ENCODE data around the gene RPS6KL1.

Gene RPS6KL1

DNA sequence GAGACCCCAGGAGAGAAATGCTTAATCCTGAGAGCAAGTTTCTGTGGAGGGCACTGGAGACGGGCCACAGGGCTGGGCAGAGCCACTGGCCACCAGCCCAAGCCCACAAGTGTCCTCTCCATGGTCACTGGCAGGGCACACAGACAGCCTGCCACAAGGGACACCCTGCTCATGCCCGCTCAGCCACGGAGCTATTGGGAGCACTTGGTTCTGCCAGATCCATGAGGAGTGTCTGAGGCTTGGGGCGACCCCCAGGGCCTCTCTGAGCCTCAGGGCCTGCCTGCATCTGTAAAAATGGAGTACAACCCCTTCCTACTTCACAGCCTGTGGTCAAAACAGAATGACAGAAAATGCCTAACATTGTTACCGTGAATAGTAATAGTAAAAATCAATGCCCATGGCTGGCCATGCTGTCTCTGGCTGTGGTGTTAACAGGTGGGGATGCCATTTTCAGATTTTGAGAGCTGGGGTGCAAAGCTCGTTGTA, 29.2 kb upstream of the RPS6KL1 start:
- DNase-seq, result no peak

DNA sequence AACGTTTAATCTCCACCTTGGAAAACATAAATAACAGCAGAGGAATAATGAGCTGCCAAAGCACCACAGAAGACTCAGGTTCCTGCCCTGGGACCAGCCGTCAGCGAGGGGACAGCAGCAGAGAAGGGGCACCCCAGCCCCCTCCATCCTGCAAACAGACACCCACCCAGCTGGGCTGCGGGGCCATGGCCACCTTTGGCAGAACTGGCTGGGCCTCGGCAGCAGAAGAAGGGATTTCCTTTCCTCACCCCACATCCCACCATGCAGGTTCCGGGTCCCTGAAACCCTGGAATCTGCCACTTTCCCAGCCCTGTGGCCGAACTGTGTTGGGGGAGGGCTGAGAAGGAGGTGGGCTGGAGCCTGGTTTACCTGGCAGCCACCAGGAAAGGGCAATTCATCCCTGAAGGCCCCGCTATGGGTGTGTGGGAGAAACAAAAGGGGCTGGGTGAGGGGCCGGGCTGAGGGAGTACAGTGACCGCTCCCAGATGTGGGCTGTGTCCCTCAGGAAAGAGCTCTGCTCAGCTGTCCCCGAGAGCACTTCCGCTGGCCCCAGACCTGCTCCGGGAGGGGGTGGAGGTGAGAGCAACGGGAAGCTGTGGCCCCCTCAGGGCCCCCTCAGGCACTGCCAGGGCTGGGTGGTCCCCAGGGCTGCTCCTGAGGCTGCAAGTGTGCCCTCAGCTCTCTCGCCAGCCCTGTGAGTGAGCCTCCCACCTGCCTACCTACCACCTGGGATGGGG, 28.6 kb upstream of the RPS6KL1 start:
- no peak for DNase-seq

DNA sequence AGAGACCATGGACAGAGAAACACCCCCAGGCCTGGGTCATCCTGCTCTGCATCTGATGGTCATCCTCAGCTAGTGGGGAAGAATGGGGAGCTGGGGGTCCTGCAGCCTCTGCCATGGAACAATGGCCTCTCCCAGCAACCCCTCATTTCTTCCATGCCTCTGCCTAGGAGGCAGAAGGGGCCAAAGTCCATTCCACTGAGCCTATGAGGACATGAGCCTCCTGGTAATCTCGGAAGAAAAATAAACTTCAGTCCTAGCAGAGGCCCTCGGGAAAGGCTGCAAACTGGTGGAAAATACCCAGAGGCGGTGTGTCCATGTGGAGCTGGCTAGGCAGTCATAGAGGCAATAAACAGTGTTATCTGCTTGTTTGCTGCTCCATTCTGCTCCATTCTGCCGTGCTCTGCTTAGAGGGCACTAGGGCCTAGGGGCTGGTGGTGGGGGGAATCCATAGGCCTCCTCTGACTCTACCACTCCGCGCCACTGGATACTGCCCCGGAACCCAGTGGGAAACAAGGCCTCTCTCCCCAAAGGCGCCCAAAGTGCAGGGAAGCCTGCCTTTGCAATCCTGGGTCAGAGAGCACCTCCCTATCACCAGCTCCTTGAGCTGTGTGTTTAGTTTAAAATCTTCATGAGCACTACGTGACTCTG, 27.9 kb upstream of the RPS6KL1 start:
- no peak for DNase-seq

DNA sequence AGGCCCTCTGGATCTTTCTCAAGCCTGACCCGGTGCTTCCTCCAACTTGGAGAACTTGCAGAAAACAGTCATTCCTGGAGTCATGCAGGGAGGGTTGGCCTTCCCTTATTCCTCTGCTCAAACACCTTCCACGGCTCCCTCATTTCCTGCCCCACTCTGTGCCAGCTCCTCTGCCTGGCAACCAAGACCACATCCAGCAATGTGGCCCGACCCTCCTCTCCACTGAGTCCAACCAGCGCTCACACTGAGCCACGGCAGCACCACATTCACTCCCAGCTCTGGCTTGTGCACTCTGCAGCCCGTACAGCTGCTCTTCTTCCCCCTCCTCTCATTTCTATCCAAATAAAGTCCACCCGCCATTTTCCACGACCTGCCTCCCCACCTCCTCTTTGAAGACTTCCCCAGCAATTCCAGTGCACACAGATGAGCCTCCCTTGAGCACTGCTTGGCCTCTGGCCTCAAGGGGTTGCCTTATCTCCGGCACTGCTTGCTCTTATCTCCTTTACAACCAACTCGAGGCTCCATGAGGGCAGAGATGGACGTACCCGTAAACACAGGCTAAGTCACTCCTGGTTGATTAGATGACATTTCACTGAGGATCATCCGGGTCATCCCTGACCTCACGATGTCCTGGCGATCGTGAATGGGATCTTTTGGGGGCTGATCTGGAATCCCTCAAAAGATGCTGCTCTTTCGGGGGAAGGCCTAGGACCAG, 27.0 kb upstream of the RPS6KL1 start:
- DNase-seq, result no peak

DNA sequence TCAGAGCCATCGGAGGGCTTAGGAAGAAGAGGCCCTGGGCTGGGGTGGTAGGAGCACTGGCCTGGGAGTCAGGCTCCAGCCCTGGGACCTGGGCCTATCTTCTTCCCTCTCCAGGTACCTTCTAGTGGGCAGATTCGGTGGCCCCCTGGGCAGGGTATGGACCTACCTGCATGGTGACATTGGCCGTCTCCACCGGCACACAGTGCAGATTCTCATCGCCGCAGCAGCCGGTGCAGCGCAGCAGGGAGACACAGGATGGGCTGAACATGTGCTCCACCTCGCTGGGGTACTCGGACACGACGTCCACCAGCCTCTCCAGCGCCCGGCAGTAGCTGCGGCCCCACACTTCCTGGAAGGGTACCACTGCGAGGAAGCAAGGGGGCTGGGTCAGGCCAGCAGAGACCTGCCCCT, 26.1 kb upstream of the RPS6KL1 start:
- DNase-seq, result no peak

DNA sequence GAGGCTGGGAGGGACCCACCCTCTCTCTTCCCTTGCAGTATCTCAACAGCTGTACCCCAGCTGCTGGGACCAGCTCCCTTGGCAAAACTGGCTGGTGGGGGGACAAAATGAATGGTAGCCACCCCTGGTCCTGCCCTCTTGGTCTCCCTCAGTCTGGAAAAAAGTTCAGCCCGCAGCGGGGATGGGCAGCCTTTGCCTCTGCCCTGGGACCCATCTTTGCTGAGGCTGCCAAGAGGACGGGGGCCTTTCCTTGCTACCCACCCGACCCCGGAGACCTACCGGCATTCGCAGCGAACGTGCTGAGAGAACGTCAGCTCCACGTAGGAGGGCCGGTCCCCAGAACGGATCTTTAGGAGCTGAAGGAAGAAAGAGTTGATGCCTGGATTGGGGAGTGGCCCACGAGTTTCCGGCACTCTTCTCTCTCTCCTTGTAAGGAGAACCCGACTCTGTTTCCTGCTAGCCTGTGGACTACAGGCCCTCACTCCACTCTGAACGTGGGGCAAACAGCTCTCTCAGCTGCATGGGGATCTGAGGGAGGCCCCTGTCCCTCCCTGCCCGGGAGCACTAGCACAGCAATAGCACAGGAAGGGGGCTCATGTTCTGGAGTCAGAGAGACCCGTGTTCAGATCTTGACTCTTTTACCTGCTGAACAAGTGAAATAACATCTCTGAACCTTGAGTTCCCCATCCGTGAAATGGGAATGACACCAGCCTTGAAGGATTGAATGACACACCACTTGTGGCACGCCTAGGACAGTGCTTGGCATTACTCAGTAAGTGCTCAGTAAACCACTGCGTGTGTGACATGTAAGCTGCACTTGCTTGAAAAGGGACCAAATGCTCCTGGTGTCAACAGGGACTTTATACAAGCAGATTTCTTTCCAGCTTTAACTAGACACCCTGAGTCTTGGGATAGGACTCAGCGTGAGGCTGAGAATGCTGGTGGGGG, 25.4 kb upstream of the RPS6KL1 start:
- no peak for DNase-seq

DNA sequence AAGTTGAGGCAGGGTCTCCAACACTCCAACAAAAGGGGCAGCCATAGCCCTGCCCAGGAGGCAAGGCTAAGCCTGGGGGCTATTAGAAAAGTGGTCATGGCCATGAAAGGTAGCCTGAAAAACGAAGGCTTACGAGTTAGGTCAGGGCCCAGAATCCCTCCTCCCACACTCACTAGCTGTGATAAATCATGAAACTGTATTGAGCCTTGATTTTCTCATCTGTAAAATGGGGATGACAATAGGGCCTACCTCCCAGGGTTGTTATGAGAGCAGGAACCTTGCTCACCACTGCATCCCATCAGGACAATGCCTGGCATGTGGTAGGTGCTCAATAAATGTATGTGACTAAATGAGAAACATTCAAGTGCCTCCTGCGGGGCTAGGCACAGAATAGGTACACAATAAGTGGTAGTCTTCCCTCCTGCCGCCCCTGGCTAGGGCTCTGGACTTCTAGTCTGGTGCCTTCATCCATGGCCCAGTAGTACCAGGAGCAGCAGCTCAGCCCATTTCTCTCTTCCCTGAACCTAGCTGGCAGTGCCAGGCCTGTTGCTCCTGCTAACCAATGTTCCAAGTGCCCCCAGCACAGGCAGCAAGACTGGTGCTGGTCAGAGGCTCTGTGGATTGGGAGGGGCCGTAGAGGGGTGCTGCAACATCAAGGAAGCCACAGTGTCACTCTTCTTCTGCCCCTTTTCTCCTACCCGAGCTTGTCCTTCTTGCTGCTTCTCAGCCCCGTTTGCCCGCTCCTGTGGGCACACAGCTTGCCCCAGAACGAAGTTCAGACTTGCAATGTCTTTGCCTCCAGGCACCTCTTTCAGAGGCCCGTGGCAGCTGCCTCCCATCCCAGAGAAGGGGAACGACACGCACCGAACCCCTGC, 24.5 kb upstream of the RPS6KL1 start:
- no peak for DNase-seq

DNA sequence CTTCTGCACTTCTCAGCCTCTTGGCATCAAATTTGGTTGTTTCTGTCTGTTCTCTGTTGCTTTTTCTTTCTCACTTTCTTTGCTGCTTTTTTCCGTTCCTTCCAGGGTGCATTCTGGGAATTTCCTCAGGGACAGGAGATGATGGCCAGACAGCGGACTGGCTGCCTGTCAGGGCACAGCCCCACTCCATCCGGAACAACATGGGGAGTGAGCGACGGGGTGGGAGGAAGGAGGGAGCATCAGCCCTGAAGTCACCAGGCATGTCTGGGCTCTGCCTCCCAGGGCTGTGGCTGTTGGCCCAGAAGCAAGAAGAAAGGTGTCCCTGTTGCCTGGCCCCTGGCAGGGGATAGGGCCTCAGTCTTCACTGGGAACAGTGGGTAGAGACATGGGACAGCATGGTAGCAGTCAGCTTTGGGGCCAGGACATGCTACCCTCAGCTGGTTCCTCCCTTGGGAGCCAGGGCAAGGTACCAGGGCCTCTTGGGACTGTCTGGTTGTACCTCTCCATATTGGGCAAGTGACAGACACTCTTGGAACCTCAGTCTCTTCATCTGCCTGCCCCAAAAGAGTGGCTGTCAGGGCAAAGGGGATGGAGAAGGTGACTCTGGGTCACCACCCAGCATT, 23.7 kb upstream of the RPS6KL1 start:
- DNase-seq, result no peak

DNA sequence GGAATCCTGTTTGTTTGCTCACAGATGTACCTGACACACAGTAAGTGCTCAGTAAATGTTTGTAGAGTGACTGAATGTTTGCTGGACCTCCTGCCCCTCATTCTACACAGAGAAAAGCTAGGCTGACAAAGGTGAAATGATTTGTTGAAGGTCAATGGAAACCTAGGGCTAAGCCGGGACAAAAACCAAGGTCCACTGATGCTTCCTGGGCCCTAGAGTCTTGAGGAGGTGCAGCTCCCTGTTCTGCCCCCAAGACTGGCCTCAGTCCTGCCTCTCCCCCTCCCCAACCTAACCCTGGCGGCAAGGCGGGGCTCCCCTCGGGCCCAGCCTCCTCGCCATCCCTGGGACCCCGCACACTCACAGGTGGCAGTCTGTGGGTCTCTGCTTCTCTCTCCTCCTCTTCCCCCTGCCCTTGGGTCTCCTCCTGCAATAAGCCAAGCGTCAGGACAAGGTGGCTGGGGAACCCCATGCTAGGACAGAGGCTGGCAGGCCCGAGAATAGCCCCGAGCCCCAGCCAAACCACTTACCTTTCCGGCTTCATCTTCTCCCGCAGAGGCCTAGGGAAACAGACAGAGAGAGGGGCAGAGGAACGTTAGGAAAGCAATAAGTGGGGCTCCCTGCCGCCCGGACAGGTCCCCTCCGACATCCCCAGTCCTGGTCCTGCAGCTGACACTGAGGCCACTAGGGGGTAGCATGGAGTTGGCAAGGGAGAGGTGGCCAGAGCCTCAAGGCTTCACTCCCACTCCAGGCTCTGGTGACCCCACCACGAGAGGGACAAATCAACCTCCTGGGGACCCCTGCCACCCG, 23.0 kb upstream of the RPS6KL1 start:
- peak; percentile 85 for DNase-seq

DNA sequence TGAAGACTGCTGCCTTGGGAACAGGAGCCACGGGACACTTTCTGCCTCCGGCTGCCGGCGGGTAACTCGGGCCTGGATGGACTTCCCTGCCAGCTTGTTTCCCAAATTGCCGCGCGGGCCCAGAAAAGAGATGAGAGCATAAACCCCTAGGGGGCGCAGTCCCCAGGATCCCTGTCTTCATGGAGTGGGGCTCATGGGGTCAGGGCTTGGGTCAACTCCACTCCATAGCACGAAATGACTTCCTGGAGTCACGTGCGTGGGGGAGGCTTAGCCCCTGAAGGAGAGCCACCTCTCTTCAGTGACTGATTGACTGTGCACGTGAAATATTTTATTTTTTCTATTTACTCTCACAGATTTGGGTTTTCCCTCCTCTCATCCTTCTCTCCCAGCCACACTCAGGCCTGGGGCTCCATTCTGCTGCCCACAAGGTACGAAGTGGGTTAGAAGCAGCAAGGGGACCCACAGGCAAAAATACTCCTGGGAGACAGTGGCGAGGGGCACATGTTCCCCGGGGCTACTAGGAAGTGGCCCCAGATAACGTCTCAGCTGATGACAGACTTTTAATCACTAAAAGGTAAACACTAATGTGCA, 22.3 kb upstream of the RPS6KL1 start:
- peak; percentile 40 for DNase-seq

DNA sequence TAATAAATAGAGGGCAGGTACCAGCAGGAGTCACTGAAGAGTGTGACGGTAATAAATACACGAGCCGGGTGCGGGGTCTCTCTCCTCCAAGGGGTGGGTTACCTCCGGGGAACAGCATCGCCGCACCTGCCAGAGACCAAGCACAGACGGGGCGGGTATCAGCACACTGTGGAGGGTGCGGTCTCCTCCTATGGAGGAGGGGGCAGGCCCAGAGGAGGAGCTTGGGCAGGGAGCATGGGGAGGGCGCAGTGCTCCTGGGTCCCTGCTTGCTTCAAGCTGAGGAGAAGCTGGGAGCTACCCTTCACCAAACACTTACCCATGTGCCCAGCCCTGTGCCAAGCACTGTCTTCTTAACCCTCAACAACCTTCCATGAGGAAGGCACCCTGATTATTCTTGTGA, 19.5 kb upstream of the RPS6KL1 start:
- DNase-seq, result no peak

DNA sequence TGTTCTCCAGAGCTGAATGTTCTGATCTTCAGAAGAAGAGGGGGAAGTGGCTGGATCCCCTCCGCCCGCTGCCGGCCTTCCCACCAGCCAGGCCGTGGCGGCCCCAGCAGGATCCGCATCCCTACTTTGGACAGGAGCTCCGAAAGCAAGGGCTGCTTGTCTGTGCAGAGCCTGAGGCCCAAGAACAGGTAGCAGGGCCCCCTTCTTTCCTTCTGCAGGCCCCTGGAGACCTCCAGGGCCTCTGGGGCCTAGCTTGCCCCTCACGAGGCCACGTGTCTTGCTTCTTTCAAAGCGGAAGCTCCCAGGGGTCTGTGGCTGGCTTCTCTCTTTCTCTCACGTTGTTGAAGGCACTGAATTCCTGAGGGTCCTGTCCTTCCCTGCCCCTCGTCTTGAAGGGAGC, 19.1 kb upstream of the RPS6KL1 start:
- no peak for DNase-seq

DNA sequence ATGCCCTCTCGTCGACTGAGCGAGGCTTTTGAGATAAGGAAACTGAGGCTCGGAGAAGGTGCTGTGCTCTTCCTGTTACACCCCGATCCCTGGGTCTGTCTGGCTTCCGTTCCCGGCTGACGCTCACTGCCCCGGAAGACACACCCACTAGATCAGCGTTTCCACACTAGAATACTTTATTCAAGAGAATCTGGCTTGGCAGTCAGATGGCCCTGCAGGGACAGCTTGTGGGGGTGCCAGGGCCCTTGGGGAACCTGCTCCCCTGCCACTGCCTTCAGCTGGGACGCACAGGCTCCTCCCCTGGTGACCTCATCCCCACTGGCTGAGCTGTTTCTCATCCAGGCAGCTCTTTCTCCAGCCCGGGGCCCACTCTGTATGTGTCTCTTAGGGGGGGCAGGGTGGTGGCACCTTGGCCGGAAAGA, 18.6 kb upstream of the RPS6KL1 start:
- DNase-seq, result peak; percentile 63

DNA sequence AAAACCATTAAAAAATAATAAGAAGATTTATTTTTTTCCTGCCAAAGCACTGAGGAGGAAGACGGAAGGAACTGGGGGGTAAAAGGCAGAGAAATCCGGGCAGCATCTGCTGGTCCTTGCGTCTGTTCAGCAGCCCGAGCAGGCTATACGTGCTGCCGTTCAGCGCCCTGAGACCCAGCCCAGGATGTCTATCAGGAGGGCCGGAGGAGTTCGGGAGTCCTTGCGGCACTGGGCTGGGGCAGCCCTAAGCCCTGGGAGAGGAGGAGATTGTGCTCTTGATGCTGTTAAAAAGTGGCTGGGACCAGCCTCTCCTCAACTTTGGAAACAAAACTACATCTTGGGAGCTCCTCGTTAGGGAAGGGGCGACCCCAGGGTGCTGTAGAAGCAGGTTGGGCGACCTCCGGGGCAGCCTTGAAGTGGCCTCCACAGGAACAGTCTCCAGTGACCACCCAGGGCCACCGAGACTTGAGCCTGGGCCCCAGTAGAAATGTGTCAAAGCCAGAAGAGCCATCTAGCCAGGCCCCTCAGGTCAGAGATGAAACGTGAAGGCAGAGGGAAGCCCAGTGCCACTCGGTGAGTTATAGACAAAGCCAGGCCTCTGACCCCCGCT, 18.0 kb upstream of the RPS6KL1 start:
- DNase-seq, result no peak

DNA sequence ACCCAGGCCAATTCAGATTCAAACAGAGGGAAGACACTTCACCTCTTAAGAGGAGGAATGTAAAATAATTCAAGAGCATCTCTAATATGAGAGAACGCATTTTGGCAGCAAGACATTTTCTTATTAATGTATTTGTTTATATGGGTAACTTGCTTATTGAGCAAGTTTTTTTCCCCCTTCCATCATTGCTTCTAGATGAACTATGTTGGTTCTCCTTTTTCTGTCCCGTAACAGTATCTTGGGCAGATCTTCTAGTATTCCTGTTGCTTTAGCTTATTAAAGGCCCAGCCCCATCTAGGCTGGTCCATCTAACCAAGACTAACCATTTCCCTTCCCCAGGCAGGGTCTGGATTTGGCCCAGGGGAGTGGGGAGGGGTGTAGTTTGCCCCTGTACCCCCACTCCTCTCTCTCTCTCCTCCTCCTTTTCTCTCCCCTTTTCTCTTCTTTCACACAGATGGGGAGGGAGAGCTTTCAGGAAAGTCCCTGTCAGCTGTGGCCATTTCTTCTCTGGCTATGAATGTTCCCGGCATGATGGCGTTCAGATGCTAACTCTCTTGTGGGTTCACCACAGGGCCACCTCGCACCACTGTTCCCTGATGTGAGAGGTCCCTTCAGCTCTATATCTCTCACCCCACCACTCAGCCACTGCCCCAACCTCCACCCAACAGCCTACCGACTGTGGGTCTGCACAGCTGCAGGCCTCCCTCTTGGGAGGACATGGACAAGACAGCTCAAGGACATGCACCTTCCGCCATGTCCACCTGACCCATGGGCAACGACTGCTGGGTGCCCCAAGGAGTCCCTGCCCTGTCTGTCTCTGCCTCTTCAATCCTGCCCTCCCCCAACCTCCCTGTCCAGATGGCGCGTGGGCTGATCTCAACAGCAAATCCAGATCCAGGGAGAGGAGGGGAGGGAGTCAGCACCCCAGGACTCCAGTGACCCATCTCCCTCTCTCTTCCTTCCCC, 15.8 kb upstream of the RPS6KL1 start:
- no peak for DNase-seq

DNA sequence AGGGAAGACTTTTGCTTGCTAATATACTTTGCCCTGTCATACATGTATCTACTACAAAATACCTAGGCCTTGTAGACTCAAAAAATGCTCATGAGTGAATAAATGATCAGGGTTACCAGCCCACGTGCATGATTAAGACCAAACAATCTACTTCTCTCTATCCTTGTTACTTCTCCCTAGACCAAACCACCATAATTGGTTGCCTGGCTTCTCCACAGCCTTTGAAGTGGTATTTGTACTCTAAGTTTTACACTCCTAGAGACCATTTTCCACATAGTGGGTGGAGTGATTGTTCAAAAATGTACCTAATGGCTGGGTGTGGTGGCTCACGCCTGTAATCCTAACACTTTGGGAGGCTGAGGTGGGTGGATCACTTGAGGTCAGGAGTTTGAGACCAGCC, 14.1 kb upstream of the RPS6KL1 start:
- DNase-seq, result no peak

DNA sequence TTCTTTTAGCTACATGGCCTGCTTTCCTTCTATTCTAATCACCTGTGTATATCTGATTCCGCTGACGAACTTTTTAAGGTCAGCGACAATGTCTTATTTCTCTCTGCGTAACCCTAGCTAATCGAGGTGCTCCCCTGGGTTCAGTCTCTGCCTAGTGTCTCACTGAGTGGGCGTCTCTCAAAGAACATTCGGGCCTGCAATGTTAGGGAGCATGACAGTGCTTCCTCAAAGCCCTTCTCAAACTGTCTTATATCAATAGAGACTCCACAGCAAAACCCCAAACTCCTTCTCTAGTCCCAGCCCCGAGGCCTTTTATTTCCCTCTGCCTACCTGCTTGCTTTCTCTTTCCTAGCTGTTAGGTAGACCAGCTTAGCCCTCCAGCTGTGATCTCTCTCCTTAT, 13.7 kb upstream of the RPS6KL1 start:
- DNase-seq, result no peak

DNA sequence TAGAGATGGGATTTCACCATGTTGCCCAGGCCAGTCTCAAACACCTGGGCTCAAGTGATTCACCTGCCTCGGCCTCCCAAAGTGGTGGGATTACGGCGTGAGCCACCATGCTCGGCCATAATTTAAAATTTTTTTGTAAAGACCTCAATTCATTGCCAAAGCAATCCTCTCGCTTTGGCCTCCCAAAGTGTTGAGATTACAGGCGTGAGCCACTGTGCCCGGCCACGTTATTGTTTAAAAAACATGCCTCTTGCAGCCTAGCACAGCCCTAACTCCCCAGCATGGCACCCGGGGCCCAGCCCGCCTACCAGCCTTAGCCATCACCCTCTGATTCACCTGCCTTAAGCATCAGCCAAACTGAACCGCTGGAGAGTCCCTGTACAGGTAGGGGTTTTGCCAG, 13.1 kb upstream of the RPS6KL1 start:
- no peak for DNase-seq

DNA sequence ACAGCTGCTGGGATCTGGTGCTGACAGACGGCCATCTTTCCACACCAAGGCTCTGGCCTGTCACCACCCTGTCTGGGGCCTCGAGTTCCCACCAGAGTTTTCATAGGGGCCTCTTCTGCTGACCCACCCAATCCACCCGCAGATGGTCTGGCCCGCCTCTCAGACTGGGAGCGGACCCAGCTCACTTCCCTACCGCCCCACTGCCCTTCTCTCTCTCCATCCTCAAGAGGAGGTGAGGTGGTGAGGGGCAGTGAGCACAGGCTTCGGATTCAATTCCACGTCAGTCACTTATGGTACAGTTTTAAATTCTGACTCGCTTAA, 12.3 kb upstream of the RPS6KL1 start:
- no peak for DNase-seq

Measured in activated CD4-positive, alpha-beta T cell treated with anti-CD3 and anti-CD28 coated beads, Interleukin-2, Interleukin-6, amounts not matched to agents 100 ng/mL and 50 ng/mL, durations not matched to agents 16 hours and 8 hours (primary cell).